ENCODE data around the gene IQGAP2.

The IQGAP2 gene

GRCh38 chr5:76493190-76493837 lies 90.2 kb downstream of the IQGAP2 start:
- Histone ChIP-seq H3K79me2 (ENCODE audit: insufficient read depth, low read length) (peaks cover 77% of the 10 kb centered on the region), H3K4me2 (ENCODE audit: low read depth, low read length, poor library complexity, severe bottlenecking) (no peak overlapping the region), H3K4me3 (ENCODE audit: low read length, poor library complexity, severe bottlenecking) (no peak overlapping the region), H3K36me3 (ENCODE audit: insufficient read depth, low read length) (no peaks in the 10 kb centered on the region), H3F3A (ENCODE audit: low read depth) (no peaks in the 10 kb centered on the region), H3K9ac (ENCODE audit: low read depth, low read length, poor library complexity, severe bottlenecking) (no peak overlapping the region), H2AFZ (ENCODE audit: low read length) (no peak overlapping the region), H4K20me1 (ENCODE audit: insufficient read depth, low read length, poor library complexity, severe bottlenecking) (peaks cover 6% of the 10 kb centered on the region), H3K27me3 (ENCODE audit: insufficient read depth, low read length, poor library complexity, severe bottlenecking) (no peaks in the 10 kb centered on the region), H3K4me1 (ENCODE audit: insufficient read depth, low read length, poor library complexity, severe bottlenecking) (peaks cover 24% of the 10 kb centered on the region), H3K9me2 (replicated peaks; ENCODE audit: low read depth, low read length) (no peaks in the 10 kb centered on the region), H3K9me3 (ENCODE audit: insufficient read depth, low read depth, low read length) (no peaks in the 10 kb centered on the region)
- TF ChIP-seq CTCF (conservative IDR thresholded peaks at IDR 0.05; ENCODE audit: low read length) (no peak), EZH2phosphoT487 (IDR thresholded peaks at IDR 0.05; ENCODE audit: borderline replicate concordance) (no peak)

DNA sequence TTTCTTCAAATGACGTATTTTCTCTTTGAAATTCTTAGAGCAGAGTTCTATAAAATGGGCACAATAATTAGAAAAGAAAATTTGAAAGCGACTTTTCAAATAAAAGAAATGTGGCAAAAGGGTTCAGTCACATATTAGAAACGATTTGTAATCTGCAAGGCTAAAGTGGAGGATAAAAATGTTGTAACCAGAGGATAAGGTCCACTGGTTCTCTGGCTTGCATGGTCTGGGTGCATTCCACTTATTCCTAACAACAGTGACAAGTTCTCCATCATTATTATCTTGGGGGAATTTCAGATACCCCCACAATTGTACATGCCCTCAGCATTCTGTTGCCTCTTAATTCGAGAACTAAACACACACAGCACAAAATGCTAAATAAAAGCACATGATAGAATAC lies 91.1 kb downstream of the IQGAP2 start:
- no peak overlapping the region for H3K4me3 ChIP-seq (ENCODE audit: low read length, poor library complexity, severe bottlenecking)
- H3K9me2 ChIP-seq (replicated peaks; ENCODE audit: low read depth, low read length) = no peaks in the 10 kb centered on the region
- no peaks in the 10 kb centered on the region for H3F3A ChIP-seq (ENCODE audit: low read depth)
- H3K27me3 ChIP-seq (ENCODE audit: insufficient read depth, low read length, poor library complexity, severe bottlenecking) = no peaks in the 10 kb centered on the region
- peaks cover 76% of the 10 kb centered on the region for H3K79me2 ChIP-seq (ENCODE audit: insufficient read depth, low read length)
- no peak overlapping the region for H3K9ac ChIP-seq (ENCODE audit: low read depth, low read length, poor library complexity, severe bottlenecking)
- H3K4me1 ChIP-seq (ENCODE audit: insufficient read depth, low read length, poor library complexity, severe bottlenecking) = peaks cover 25% of the 10 kb centered on the region
- no peaks in the 10 kb centered on the region for H3K9me3 ChIP-seq (ENCODE audit: insufficient read depth, low read depth, low read length)
- H3K36me3 ChIP-seq (ENCODE audit: insufficient read depth, low read length) = no peaks in the 10 kb centered on the region
- H3K4me2 ChIP-seq (ENCODE audit: low read depth, low read length, poor library complexity, severe bottlenecking) = no peak overlapping the region
- TF ChIP-seq EZH2phosphoT487 (IDR thresholded peaks at IDR 0.05; ENCODE audit: borderline replicate concordance) (no peak), CTCF (conservative IDR thresholded peaks at IDR 0.05; ENCODE audit: low read length) (no peak)
- H4K20me1 ChIP-seq (ENCODE audit: insufficient read depth, low read length, poor library complexity, severe bottlenecking) = peaks cover 6% of the 10 kb centered on the region
- H2AFZ ChIP-seq (ENCODE audit: low read length) = no peak overlapping the region

DNA sequence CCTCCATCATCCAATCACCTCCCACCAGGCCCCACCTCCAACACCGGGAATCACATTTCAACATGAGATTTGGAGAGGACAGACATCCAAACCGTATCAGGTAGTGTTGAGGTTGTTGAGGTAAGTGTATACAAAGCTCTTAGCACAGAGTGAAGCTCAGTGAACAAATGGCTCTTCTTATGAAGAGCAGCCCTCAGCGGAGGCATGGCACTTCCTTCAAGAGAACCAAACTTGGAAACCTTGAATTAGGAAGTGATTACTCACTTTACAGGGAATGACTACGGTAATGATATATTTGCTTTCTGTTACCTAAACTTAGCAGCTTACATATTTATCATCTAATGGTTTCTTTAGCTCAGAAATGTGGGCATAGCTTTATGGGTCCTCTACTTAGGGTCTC lies 92.8 kb downstream of the IQGAP2 start:
- Histone ChIP-seq H3K79me2 (ENCODE audit: insufficient read depth, low read length) (peaks cover 60% of the 10 kb centered on the region), H3K9ac (ENCODE audit: low read depth, low read length, poor library complexity, severe bottlenecking) (no peak overlapping the region), H4K20me1 (ENCODE audit: insufficient read depth, low read length, poor library complexity, severe bottlenecking) (no peaks in the 10 kb centered on the region), H3F3A (ENCODE audit: low read depth) (no peaks in the 10 kb centered on the region), H3K27me3 (ENCODE audit: insufficient read depth, low read length, poor library complexity, severe bottlenecking) (no peaks in the 10 kb centered on the region), H3K4me2 (ENCODE audit: low read depth, low read length, poor library complexity, severe bottlenecking) (no peak overlapping the region), H3K4me1 (ENCODE audit: insufficient read depth, low read length, poor library complexity, severe bottlenecking) (peaks cover 13% of the 10 kb centered on the region), H2AFZ (ENCODE audit: low read length) (no peak overlapping the region), H3K9me2 (replicated peaks; ENCODE audit: low read depth, low read length) (no peaks in the 10 kb centered on the region), H3K9me3 (ENCODE audit: insufficient read depth, low read depth, low read length) (no peaks in the 10 kb centered on the region), H3K36me3 (ENCODE audit: insufficient read depth, low read length) (no peaks in the 10 kb centered on the region), H3K4me3 (ENCODE audit: low read length, poor library complexity, severe bottlenecking) (no peak overlapping the region)
- TF ChIP-seq EZH2phosphoT487 (IDR thresholded peaks at IDR 0.05; ENCODE audit: borderline replicate concordance) = no peak
- TF ChIP-seq CTCF (conservative IDR thresholded peaks at IDR 0.05; ENCODE audit: low read length) = no peak
